ENCODE measurements around the gene NPHS1. TPM values are rescaled to one million over a fixed set of nuclear protein-coding genes. Genes with fewer than 3 reads are reported as not detected.

NPHS1 gene
- total RNA-seq, 1 donor from 2014 or later = 4.7 TPM

DNA sequence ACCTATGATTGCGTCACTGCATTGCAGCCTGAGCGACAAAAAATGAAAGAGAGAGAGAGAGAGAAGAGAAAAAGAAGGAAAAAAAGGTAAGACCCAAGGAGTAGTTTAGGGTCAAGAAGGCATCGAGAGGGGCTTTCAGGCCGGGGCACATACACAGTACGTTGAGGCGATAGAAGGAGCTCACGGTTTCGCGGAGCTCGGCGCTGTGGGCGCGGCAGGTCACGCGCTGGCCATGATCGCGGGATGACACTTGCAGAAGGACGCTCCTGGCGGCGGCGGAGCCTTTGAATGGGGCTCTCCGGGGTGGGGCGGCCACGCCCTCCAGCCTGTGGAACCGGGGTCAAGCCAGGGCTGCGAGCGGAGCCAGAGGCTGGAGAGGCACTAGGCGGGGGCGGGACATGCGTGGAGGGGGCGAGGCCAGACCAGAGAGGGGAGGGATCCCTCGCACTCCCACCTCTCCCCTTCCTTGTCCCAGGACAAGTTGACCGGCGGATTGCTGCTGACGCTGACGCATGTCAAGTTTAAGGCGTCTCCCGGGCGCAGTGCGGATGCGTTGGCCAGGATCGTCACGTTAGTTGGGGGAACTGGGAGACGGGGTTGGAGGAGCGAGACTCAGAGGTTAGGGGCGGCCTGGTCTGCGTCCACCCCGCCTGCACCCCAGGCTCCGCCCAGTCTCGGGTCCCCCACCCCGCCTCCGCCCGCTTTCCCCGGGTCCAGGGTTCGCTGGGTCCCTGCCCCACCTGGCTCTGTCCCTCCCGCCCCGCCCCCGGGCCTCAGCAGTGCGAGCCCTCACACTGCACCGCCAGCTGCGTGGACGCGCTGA lies 6.9 kb downstream of the NPHS1 start:
- Mint-ChIP-seq H3K4me3 (ENCODE audit: unreplicated experiment) (peak overlapping the region; percentile 90), H3K9me3 (ENCODE audit: unreplicated experiment) (peaks cover 20% of the 10 kb centered on the region), H3K27ac (ENCODE audit: unreplicated experiment) (no peak overlapping the region), H3K27me3 (ENCODE audit: unreplicated experiment) (peaks cover 30% of the 10 kb centered on the region), H3K4me1 (ENCODE audit: low read depth, unreplicated experiment) (peaks cover 15% of the 10 kb centered on the region), H3K36me3 (ENCODE audit: unreplicated experiment) (peaks cover 30% of the 10 kb centered on the region)
- TF ChIP-seq, protein P1, sequence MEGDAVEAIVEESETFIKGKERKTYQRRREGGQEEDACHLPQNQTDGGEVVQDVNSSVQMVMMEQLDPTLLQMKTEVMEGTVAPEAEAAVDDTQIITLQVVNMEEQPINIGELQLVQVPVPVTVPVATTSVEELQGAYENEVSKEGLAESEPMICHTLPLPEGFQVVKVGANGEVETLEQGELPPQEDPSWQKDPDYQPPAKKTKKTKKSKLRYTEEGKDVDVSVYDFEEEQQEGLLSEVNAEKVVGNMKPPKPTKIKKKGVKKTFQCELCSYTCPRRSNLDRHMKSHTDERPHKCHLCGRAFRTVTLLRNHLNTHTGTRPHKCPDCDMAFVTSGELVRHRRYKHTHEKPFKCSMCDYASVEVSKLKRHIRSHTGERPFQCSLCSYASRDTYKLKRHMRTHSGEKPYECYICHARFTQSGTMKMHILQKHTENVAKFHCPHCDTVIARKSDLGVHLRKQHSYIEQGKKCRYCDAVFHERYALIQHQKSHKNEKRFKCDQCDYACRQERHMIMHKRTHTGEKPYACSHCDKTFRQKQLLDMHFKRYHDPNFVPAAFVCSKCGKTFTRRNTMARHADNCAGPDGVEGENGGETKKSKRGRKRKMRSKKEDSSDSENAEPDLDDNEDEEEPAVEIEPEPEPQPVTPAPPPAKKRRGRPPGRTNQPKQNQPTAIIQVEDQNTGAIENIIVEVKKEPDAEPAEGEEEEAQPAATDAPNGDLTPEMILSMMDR (IDR thresholded peaks at IDR 0.05; ENCODE audit: partially characterized antibody, unreplicated experiment) = no peak
- peak; percentile 43 for DNase-seq

DNA sequence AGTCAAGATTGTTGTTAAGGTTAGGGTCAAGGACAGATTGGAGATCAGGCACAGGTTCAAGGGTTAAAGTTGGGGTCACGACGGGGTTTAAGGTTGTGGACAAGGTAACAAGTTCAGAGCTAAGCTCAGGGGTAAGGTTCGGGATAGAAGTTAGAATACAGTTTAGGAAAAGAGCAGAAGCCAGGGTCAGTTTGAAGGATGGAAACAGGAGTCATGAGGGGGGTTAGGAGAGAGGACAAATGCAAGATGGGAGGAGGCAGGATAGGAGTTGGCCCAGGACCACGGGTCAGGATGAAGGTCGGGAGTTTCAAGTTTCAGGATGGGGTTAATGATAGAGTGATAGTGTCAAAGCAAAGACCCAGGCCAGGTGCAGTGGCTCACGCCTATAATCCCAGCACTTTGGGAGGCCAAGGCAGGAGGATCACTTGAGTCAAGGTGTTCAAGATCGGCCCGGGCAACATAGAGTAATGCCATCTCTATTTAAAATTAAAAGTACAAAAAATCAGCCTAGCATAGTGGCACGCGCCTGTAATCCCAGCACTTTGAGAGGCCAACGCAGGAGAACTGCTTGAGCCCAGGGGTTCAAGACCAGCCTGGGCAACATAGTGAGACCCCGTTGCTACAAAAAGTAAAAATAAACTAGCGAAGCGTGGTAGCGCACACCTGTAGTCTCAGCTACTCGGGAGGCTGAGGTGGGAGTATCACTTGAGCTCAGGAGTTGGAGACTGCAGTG lies 7.7 kb downstream of the NPHS1 start:
- Mint-ChIP-seq H3K27ac (ENCODE audit: unreplicated experiment) (no peak overlapping the region), H3K36me3 (ENCODE audit: unreplicated experiment) (peaks cover 30% of the 10 kb centered on the region), H3K4me3 (ENCODE audit: unreplicated experiment) (peak overlapping the region; percentile 90), H3K27me3 (ENCODE audit: unreplicated experiment) (peaks cover 30% of the 10 kb centered on the region), H3K4me1 (ENCODE audit: low read depth, unreplicated experiment) (peaks cover 15% of the 10 kb centered on the region), H3K9me3 (ENCODE audit: unreplicated experiment) (peaks cover 20% of the 10 kb centered on the region)
- TF ChIP-seq, protein P1 (IDR thresholded peaks at IDR 0.05; ENCODE audit: partially characterized antibody, unreplicated experiment) = no peak
- no peak for DNase-seq

DNA sequence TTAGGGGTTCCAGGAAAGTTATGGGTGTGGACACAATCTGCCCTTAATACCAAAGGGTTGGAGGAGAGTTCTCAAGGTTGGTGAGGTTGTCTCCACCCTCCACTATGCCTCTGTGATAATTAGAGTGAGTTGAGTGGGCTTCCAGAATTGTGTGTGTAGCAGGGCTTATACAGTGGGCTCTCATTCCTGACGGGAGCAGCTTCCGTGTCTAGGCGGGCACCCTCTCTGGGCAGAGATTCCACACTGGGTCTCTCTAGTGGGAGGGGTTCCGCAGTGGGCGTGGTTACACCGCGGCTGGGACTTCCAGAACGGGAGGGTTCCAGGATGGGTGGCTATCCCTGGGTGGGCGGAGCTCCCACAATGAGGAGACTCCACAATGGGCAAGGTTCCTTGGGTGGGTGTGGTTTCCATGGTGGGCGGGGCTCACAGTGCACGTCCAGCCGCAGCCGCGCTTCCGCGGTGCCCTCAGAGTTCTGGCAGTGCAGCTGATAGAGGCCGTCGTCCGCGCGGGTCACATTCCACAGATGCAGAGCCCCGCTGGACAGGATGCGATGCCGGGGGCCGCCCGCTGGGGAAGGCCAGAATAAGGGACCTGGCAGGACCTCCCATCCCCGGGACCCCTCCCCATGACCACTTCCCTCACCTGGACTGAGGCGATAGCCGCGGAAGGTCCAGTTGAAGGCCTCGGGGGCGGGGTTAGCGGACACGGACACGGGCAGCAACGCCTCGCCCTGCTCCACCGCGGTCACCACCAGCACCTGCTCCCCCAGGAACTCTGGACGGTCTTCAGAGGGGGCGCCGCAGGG lies 8.4 kb downstream of the NPHS1 start:
- H3K27ac Mint-ChIP-seq (ENCODE audit: unreplicated experiment) = no peak overlapping the region
- TF ChIP-seq, protein P1 (IDR thresholded peaks at IDR 0.05; ENCODE audit: partially characterized antibody, unreplicated experiment) = no peak
- peaks cover 20% of the 10 kb centered on the region for H3K9me3 Mint-ChIP-seq (ENCODE audit: unreplicated experiment)
- peak overlapping the region; percentile 90 for H3K4me3 Mint-ChIP-seq (ENCODE audit: unreplicated experiment)
- H3K27me3 Mint-ChIP-seq (ENCODE audit: unreplicated experiment) = peaks cover 30% of the 10 kb centered on the region
- H3K4me1 Mint-ChIP-seq (ENCODE audit: low read depth, unreplicated experiment) = peaks cover 15% of the 10 kb centered on the region
- peak; percentile 43 for DNase-seq
- H3K36me3 Mint-ChIP-seq (ENCODE audit: unreplicated experiment) = peaks cover 30% of the 10 kb centered on the region

DNA sequence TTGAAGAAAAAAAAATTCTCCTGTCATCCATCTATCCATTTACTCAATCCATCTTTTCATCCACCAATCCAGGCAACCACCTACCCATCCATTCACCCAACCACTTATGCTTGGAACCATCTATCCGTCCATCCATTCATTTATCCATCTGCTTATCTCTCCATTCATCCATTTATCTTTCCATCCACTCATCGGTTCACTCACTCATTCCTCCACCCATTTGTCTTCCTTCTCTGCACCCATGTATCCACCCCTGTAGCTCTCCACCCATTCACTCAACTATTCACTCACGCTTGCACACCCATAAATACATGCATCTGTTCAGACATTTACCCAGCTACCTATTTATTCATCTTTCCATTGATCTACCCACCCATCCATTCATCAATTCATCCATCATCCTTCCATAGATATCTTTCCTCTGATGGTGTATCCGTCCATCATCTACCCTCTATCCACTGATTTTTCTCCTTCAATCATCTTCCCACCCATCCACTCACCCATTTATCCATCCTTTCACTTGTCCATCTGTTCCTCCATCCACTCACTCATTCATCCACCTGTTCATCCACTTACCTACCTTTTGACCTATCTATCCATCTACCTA lies 9.5 kb downstream of the NPHS1 start:
- TF ChIP-seq, protein P1 (IDR thresholded peaks at IDR 0.05; ENCODE audit: partially characterized antibody, unreplicated experiment) = no peak
- Mint-ChIP-seq H3K4me3 (ENCODE audit: unreplicated experiment) (no peak overlapping the region), H3K4me1 (ENCODE audit: low read depth, unreplicated experiment) (peaks cover 13% of the 10 kb centered on the region), H3K27me3 (ENCODE audit: unreplicated experiment) (peaks cover 30% of the 10 kb centered on the region), H3K36me3 (ENCODE audit: unreplicated experiment) (peaks cover 30% of the 10 kb centered on the region), H3K27ac (ENCODE audit: unreplicated experiment) (no peak overlapping the region), H3K9me3 (ENCODE audit: unreplicated experiment) (peaks cover 20% of the 10 kb centered on the region)
- no peak for DNase-seq

Data from glutamatergic neuron (in vitro differentiated cells).